K562 (cell line): ENCODE results near the gene FASTKD1.
"Not testable (repeated sequence)": the region's sequence is repeated elsewhere in the genome, so short reads cannot be mapped to it uniquely, and the experiment has no call there.

Experiments
- DPF2 ChIP-seq: fragments of 450-650 bp; IDR thresholded peaks from 2 replicates; pipeline ENCODE4 v1.6.1; 2016
- ESRRA ChIP-seq: fragments of 450-650 bp; IDR thresholded peaks from 2 replicates; pipeline ENCODE4 v1.6.1; 2014; ENCODE audit warnings: low read depth, mild to moderate bottlenecking, moderate library complexity, borderline replicate concordance
- MTA2 ChIP-seq: fragments of 450-650 bp; IDR thresholded peaks from 2 replicates; pipeline ENCODE4 v1.6.1; 2016; ENCODE audit warnings: low read depth
- PML ChIP-seq: IDR thresholded peaks from 2 replicates; pipeline ENCODE4 v1.6.1; 2012; ENCODE audit warnings: low read length, inconsistent platforms
- POLR2AphosphoS2 ChIP-seq: IDR thresholded peaks from 2 replicates; pipeline ENCODE4 v1.6.1; 2012; ENCODE audit warnings: low read length, improper control_type of control experiment
- POLR2AphosphoS5 ChIP-seq: IDR thresholded peaks from 2 replicates; pipeline ENCODE4 v1.6.1; 2011; ENCODE audit warnings: mild to moderate bottlenecking, low read depth, low read length, moderate library complexity; ENCODE audit not compliant: control insufficient read depth, insufficient read depth
- RAD21 ChIP-seq, 2 experiments: fragments of 250-450 bp in 1 of 2; fragments of 450-650 bp in 1 of 2; sonication (Bioruptor Pico) in 1 of 2; formaldehyde crosslinking in 1 of 2; IDR thresholded peaks in 1 of 2; conservative IDR thresholded peaks in 1 of 2; 2 replicates each; pipeline versions ENCODE4 v1.4.0 to v1.8.0; 2020 to 2022; ENCODE audit warnings: mild to moderate bottlenecking in 2 of 2, moderate library complexity in 1 of 2
- SMC3 ChIP-seq: conservative IDR thresholded peaks from 2 replicates; pipeline ENCODE4 v1.6.1; 2011; ENCODE audit warnings: low read depth, low read length, improper control_type of control experiment; ENCODE audit not compliant: insufficient read depth
- TF ChIP-seq, protein P1 (sequence below), 2 experiments: fragments of 450-650 bp; conservative IDR thresholded peaks; 2 replicates each; pipeline ENCODE4 v1.6.1; 2017; ENCODE audit warnings: mild to moderate bottlenecking in 2 of 2, moderate library complexity in 2 of 2
- TF ChIP-seq, protein P2 (sequence below): sonication (generic); formaldehyde crosslinking; IDR thresholded peaks from 2 replicates; pipeline ENCODE4 v1.8.0; 2022; ENCODE audit warnings: missing genetic modification reagents, mild to moderate bottlenecking, borderline replicate concordance
- TF ChIP-seq, protein P3 (sequence below): sonication (generic); formaldehyde crosslinking; IDR thresholded peaks from 2 replicates; pipeline ENCODE4 v1.9.0; 2022; ENCODE audit warnings: mild to moderate bottlenecking, missing genetic modification reagents
- TF ChIP-seq, protein P4 (sequence below): fragments of 450-650 bp; IDR thresholded peaks from 2 replicates; pipeline ENCODE4 v1.6.1; 2016; ENCODE audit warnings: low read depth, mild to moderate bottlenecking, moderate library complexity
- TF ChIP-seq, protein P5 (sequence below), 3 experiments: IDR thresholded peaks in 2 of 3; conservative IDR thresholded peaks in 1 of 3; 2 replicates each; pipeline ENCODE4 v1.5.1; 2011 to 2012; ENCODE audit warnings: low read length in 3 of 3, mild to moderate bottlenecking in 3 of 3, control low read depth in 2 of 3, improper control_type of control experiment in 1 of 3, inconsistent platforms in 1 of 3, low read depth in 1 of 3, mixed read lengths in 1 of 3, moderate library complexity in 1 of 3; ENCODE audit not compliant: insufficient read depth in 2 of 3

DNA sequence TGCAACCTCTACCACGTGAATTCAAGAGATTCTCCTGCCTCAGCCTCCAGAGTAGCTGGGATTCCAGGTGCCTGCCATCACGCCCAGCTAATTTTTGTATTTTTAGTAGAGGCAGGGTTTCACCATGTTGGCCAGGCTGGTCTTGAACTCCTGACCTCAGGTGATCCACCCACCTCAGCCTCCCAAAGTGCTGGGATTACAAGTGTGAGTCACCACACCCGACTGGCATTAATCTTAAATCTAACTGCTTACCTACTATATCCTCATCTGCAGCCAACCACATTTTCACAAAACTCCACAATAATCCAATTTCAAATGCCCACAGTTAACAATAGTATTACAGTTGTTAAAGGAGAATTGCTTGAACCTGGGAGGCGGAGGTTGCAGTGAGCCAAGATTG, 2.9 kb downstream of the FASTKD1 start:
- TF ChIP-seq DPF2 = peak; percentile 78
- TF ChIP-seq, protein P1, sequence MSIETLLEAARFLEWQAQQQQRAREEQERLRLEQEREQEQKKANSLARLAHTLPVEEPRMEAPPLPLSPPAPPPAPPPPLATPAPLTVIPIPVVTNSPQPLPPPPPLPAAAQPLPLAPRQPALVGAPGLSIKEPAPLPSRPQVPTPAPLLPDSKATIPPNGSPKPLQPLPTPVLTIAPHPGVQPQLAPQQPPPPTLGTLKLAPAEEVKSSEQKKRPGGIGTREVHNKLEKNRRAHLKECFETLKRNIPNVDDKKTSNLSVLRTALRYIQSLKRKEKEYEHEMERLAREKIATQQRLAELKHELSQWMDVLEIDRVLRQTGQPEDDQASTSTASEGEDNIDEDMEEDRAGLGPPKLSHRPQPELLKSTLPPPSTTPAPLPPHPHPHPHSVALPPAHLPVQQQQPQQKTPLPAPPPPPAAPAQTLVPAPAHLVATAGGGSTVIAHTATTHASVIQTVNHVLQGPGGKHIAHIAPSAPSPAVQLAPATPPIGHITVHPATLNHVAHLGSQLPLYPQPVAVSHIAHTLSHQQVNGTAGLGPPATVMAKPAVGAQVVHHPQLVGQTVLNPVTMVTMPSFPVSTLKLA (conservative IDR thresholded peaks at IDR 0.05) = not testable (repeated sequence)
- TF ChIP-seq, protein P2, sequence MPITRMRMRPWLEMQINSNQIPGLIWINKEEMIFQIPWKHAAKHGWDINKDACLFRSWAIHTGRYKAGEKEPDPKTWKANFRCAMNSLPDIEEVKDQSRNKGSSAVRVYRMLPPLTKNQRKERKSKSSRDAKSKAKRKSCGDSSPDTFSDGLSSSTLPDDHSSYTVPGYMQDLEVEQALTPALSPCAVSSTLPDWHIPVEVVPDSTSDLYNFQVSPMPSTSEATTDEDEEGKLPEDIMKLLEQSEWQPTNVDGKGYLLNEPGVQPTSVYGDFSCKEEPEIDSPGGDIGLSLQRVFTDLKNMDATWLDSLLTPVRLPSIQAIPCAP (CRISPR knock-in tag) = not testable (repeated sequence)
- TF ChIP-seq RAD21 (CRISPR knock-in tag; conservative IDR thresholded peaks at IDR 0.05 in 1 of 2, IDR thresholded peaks at IDR 0.05 in 1 of 2); POLR2AphosphoS5; MTA2; SMC3; ESRRA; PML; POLR2AphosphoS2: not testable (repeated sequence)
- TF ChIP-seq, protein P3, sequence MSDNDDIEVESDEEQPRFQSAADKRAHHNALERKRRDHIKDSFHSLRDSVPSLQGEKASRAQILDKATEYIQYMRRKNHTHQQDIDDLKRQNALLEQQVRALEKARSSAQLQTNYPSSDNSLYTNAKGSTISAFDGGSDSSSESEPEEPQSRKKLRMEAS (CRISPR knock-in tag) = not testable (repeated sequence)
- TF ChIP-seq, protein P4, sequence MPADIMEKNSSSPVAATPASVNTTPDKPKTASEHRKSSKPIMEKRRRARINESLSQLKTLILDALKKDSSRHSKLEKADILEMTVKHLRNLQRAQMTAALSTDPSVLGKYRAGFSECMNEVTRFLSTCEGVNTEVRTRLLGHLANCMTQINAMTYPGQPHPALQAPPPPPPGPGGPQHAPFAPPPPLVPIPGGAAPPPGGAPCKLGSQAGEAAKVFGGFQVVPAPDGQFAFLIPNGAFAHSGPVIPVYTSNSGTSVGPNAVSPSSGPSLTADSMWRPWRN = not testable (repeated sequence)
- TF ChIP-seq, protein P5, sequence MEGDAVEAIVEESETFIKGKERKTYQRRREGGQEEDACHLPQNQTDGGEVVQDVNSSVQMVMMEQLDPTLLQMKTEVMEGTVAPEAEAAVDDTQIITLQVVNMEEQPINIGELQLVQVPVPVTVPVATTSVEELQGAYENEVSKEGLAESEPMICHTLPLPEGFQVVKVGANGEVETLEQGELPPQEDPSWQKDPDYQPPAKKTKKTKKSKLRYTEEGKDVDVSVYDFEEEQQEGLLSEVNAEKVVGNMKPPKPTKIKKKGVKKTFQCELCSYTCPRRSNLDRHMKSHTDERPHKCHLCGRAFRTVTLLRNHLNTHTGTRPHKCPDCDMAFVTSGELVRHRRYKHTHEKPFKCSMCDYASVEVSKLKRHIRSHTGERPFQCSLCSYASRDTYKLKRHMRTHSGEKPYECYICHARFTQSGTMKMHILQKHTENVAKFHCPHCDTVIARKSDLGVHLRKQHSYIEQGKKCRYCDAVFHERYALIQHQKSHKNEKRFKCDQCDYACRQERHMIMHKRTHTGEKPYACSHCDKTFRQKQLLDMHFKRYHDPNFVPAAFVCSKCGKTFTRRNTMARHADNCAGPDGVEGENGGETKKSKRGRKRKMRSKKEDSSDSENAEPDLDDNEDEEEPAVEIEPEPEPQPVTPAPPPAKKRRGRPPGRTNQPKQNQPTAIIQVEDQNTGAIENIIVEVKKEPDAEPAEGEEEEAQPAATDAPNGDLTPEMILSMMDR (IDR thresholded peaks at IDR 0.05 in 2 of 3, conservative IDR thresholded peaks at IDR 0.05 in 1 of 3; ENCODE audit: insufficient read depth in 2 of 3, low read depth in 1 of 3, low read length in 3 of 3) = not testable (repeated sequence)
